A549 (cell line): Measurements from ENCODE around the gene PTPRN2. TPM values are rescaled to one million over a fixed set of nuclear protein-coding genes. Genes with fewer than 3 reads are reported as not detected.

Source experiments
- ATAC-seq, 2 experiments: fragments of 200-7000 bp in 1 of 2; fragments of >200 bp in 1 of 2; cut with Nextera tagmentation in 1 of 2; cut with Tn5 transposase in 1 of 2; 3 replicates each; pipeline versions ENCODE4 v1.8.0 to v1.9.1; 2018 to 2020; ENCODE audit warnings: mild to moderate bottlenecking in 1 of 2, moderate library complexity in 1 of 2
- CTCF ChIA-PET: fragments of 300-600 bp; sonication (Branson Sonifier 250); formaldehyde crosslinking; extraction: SDS; loops from one replicate; lab custom pipeline; 2021; ENCODE audit warnings: antibody characterized with exemption, inconsistent platforms; lab: Yijun Ruan, JAX
- POLR2A ChIA-PET: fragments of 350-600 bp; formaldehyde crosslinking; extraction: SDS; loops from one replicate; lab custom pipeline; 2021; ENCODE audit warnings: antibody characterized with exemption, inconsistent platforms; lab: Yijun Ruan, JAX
- DNase-seq, 2 experiments: peaks; one replicate each; pipeline versions ENCODE4 v3.0.0 to v3.0.0-alpha.2; 2011 to 2016; ENCODE audit warnings: low read depth in 1 of 2, low spot score in 1 of 2
- FAIRE-seq: peaks from 2 replicates; lab custom pipeline; 2011; peaks lifted over from hg19 to GRCh38; lab: Jason Lieb, UNC
- H3K27ac ChIP-seq, 2 experiments: fragments of >200 bp; sonication (Bioruptor Twin); formaldehyde crosslinking; 3 replicates each; pipeline ENCODE4 v1.5.1; 2016 to 2017
- H3K4me1 ChIP-seq: fragments of >200 bp; sonication (Bioruptor Twin); formaldehyde crosslinking; 3 replicates; pipeline ENCODE4 v1.6.1; 2016
- H3K4me2 ChIP-seq: fragments of >200 bp; sonication (Bioruptor Twin); formaldehyde crosslinking; 3 replicates; pipeline ENCODE4 v1.6.1; 2016
- H3K4me3 ChIP-seq: fragments of >200 bp; sonication (Bioruptor Twin); formaldehyde crosslinking; 3 replicates; pipeline ENCODE4 v1.5.1; 2016
- H3K9me3 ChIP-seq: fragments of >200 bp; sonication (Bioruptor Twin); formaldehyde crosslinking; 3 replicates; pipeline ENCODE4 v1.6.1; 2016
- CEBPB ChIP-seq, 2 experiments: fragments of >200 bp in 1 of 2; sonication (Bioruptor Twin) in 1 of 2; formaldehyde crosslinking in 1 of 2; IDR thresholded peaks; 2 replicates each; pipeline ENCODE4 v1.6.1; 2012 to 2016
- CHD2 ChIP-seq: fragments of 150-350 bp; IDR thresholded peaks from 2 replicates; pipeline ENCODE4 v1.6.1; 2014; ENCODE audit warnings: low read length; ENCODE audit not compliant: partially characterized antibody
- CHD4 ChIP-seq: fragments of 200-600 bp; sonication (generic); IDR thresholded peaks from 2 replicates; pipeline ENCODE4 v1.6.1; 2016; ENCODE audit warnings: antibody characterized with exemption, mild to moderate bottlenecking, borderline replicate concordance
- EHMT2 ChIP-seq: fragments of 200-600 bp; sonication (generic); IDR thresholded peaks from 2 replicates; pipeline ENCODE4 v1.6.1; 2016; ENCODE audit warnings: antibody characterized with exemption, low read depth, mild to moderate bottlenecking, moderate library complexity
- EP300 ChIP-seq, 2 experiments: fragments of >200 bp; sonication (Bioruptor Twin); formaldehyde crosslinking; IDR thresholded peaks; 2 replicates in 1 of 2; 3 replicates in 1 of 2; pipeline ENCODE4 v1.6.1; 2016 to 2017
- FOSL2 ChIP-seq, 2 experiments: fragments of 450-650 bp in 1 of 2; fragments of >200 bp in 1 of 2; sonication (Bioruptor Twin) in 1 of 2; formaldehyde crosslinking; IDR thresholded peaks; 2 replicates each; pipeline versions ENCODE4 v1.5.0 to v1.6.1; 2016 to 2020; ENCODE audit warnings: mild to moderate bottlenecking in 1 of 2, moderate library complexity in 1 of 2
- GATA3 ChIP-seq: IDR thresholded peaks from 2 replicates; pipeline ENCODE4 v1.6.1; 2012; ENCODE audit warnings: borderline replicate concordance
- HES2 ChIP-seq: fragments of >200 bp; sonication (Bioruptor Twin); formaldehyde crosslinking; IDR thresholded peaks from 2 replicates; pipeline ENCODE4 v1.6.1; 2016
- KDM1A ChIP-seq: fragments of 200-600 bp; sonication (generic); IDR thresholded peaks from 2 replicates; pipeline ENCODE4 v1.6.1; 2016; ENCODE audit warnings: low read depth, mild to moderate bottlenecking
- KDM5A ChIP-seq: fragments of 200-600 bp; sonication (generic); IDR thresholded peaks from 2 replicates; pipeline ENCODE4 v1.6.1; 2016; ENCODE audit warnings: antibody characterized with exemption, mild to moderate bottlenecking
- MYC ChIP-seq: IDR thresholded peaks from 2 replicates; pipeline ENCODE4 v1.6.1; 2012; ENCODE audit warnings: mild to moderate bottlenecking, inconsistent platforms, low read length, improper control_type of control experiment, borderline replicate concordance
- NPAS2 ChIP-seq: fragments of 250-450 bp; sonication (Bioruptor Pico); IDR thresholded peaks from 2 replicates; pipeline ENCODE4 v1.8.0; 2022; ENCODE audit warnings: mild to moderate bottlenecking, moderate library complexity, borderline replicate concordance
- PHF8 ChIP-seq: fragments of 200-600 bp; sonication (generic); IDR thresholded peaks from 2 replicates; pipeline ENCODE4 v1.6.1; 2016; ENCODE audit warnings: low read depth, mild to moderate bottlenecking, antibody characterized with exemption, moderate library complexity, borderline replicate concordance
- POLR2A ChIP-seq: IDR thresholded peaks from 2 replicates; pipeline ENCODE4 v1.6.1; 2012; ENCODE audit warnings: mild to moderate bottlenecking, low read length
- POLR2AphosphoS2 ChIP-seq: conservative IDR thresholded peaks from 2 replicates; pipeline ENCODE4 v1.6.1; 2012; ENCODE audit warnings: low read length, improper control_type of control experiment, inconsistent platforms
- RARB ChIP-seq: fragments of 250-450 bp; sonication (Bioruptor Pico); IDR thresholded peaks from 2 replicates; pipeline ENCODE4 v1.8.0; 2021; ENCODE audit warnings: mild to moderate bottlenecking, moderate library complexity
- REST ChIP-seq: fragments of 200-600 bp; sonication (generic); IDR thresholded peaks from 2 replicates; pipeline ENCODE4 v1.6.1; 2016; ENCODE audit warnings: antibody characterized with exemption, mild to moderate bottlenecking, moderate library complexity
- RFX5 ChIP-seq: fragments of 450-650 bp; IDR thresholded peaks from 2 replicates; pipeline ENCODE4 v1.7.1; 2014; ENCODE audit warnings: antibody characterized with exemption, mild to moderate bottlenecking, moderate library complexity
- USF2 ChIP-seq: fragments of 450-650 bp; IDR thresholded peaks from 2 replicates; pipeline ENCODE4 v1.6.1; 2014; ENCODE audit warnings: antibody characterized with exemption
- ZC3H11A ChIP-seq: fragments of 450-650 bp; IDR thresholded peaks from 2 replicates; pipeline ENCODE4 v1.6.1; 2014; ENCODE audit warnings: antibody characterized with exemption, mild to moderate bottlenecking
- ZNF302 ChIP-seq: fragments of 250-450 bp; sonication (Bioruptor Pico); IDR thresholded peaks from 2 replicates; pipeline ENCODE4 v1.9.0; 2021; ENCODE audit warnings: inconsistent platforms, mild to moderate bottlenecking, moderate library complexity
- ZSCAN20 ChIP-seq: fragments of 250-450 bp; sonication (Bioruptor Pico); IDR thresholded peaks from 2 replicates; pipeline ENCODE4 v1.8.0; 2022; ENCODE audit warnings: mild to moderate bottlenecking, moderate library complexity
- WGBS: methylation state at CpG from one replicate; pipeline ENCODE4 v1.1.6; 2017; ENCODE audit errors: missing lambda C conversion rate; 5-methylcytosine and 5-hydroxymethylcytosine counted together
- polyA plus RNA-seq, 4 experiments: library from polyadenylated mRNA; depleted of rRNA in 3 of 4; stranded (reverse); fragments of >200 nt; fragmentation: RNase III in 1 of 4; extraction: RNeasy Plus Mini Kit Qiagen cat#74134 plus additional on column Dnase treatment in 1 of 4; gene quantifications; 2 replicates in 3 of 4; 3 replicates in 1 of 4; pipeline ENCODE4 v1.2.3, GENCODE V29; 2011 to 2017
- TF ChIP-seq, protein P1 (sequence below): IDR thresholded peaks from 2 replicates; pipeline ENCODE4 v1.6.1; 2012; ENCODE audit warnings: low read depth, borderline replicate concordance

The PTPRN2 gene
- polyA plus RNA-seq, 2 of the 4 experiments (the other 2 are of a cell fraction): 0.41 to 1.2 TPM

DNA sequence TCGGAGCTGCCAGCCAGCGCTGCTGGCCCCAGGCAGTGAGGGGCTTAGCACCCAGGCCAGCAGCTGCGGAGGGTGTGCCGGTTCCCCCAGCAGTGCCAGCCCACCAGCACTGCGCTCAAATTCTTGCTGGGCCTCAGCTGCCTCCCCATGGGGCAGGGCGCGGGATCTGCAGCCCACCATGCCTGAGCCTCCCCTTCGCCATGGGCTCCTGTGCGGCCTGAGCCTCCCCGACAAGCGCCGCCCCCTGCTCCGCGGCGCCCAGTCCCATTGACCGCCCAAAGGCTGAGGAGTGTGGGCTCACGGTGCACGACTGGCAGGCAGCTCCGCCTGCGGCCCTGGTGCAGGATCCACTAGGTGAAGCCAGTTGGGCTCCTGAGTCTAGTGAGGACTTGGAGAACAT is 525.0 kb downstream of the PTPRN2 start:
- Histone ChIP-seq H3K4me1 (no peaks in the 10 kb centered on the region), H3K9me3 (peaks cover 10% of the 10 kb centered on the region; the same call in 1 of the 3 replicates), H3K4me3 (no peak overlapping the region), H3K27ac (no peak overlapping the region), H3K4me2 (no peak overlapping the region)
- CTCF ChIA-PET: interaction anchor here (0.6 to 1.2 kb wide), 3 partner anchors 24 to 551 kb away, joined by 3 read pairs; no protein-coding TSS in a partner anchor
- POLR2A ChIA-PET: no interaction called here
- WGBS: 53% methylated on average over 12 of the region's 20 CpGs
- FAIRE-seq (no peak), ATAC-seq (no peak), DNase-seq (no peak)
- TF ChIP-seq GATA3 (no peak), RARB (no peak), MYC (no peak), RFX5 (no peak), FOSL2 (IDR thresholded peaks at IDR 0.05) (no peak), FOSL2 (CRISPR knock-in tag; IDR thresholded peaks at IDR 0.05) (no peak), REST (no peak), NPAS2 (CRISPR knock-in tag) (no peak), ZNF302 (CRISPR knock-in tag) (no peak), POLR2AphosphoS2 (no peak), HES2 (no peak), ZC3H11A (no peak), KDM5A (no peak)
- TF ChIP-seq, protein P1, sequence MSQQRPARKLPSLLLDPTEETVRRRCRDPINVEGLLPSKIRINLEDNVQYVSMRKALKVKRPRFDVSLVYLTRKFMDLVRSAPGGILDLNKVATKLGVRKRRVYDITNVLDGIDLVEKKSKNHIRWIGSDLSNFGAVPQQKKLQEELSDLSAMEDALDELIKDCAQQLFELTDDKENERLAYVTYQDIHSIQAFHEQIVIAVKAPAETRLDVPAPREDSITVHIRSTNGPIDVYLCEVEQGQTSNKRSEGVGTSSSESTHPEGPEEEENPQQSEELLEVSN: no peak

DNA sequence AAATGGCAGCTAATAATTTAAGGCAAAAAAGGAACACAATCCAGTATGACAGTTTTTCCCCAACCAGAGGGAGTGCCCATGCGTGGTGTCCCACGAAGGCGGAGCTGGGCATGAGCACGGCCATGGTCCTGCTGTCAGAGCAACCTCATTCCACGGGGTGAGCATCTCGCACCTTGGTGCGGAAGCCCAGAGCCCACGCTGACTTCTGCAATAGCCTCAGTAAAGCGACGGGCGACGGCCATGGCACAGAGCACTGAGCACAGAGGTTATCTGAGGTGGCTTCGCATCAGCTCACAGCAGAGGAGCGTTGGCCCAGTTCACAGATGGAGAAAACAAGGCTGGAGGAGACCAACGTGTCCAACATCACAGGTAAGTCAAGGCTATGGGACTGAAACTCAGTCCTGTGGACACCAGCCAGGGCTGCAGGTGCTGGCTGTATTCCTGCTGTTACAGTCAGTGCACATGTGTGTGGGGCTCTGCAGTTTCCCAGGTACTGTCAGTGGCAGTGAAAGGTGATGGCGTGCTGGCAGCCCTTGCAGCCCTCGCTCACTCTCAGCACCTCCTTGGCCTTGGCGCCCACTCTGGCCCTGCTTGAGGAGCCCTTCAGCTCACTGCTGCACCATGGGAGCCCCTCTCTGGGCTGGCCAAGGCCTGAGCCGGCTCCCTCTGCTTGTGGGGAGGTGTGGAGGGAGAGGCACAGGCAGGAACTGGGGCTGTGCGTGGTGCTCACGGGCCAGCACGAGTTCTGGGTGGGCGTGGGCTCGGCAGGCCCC is 525.6 kb downstream of the PTPRN2 start:
- 32% methylated on average over 20 of the region's 24 CpGs for WGBS
- H3K9me3 ChIP-seq: peaks cover 10% of the 10 kb centered on the region; the same call in 1 of the 3 replicates
- FAIRE-seq: no peak
- H3K4me1 ChIP-seq: no peaks in the 10 kb centered on the region
- H3K4me2 ChIP-seq: no peak overlapping the region
- H3K27ac ChIP-seq: no peak overlapping the region
- ChIA-PET POLR2A (no interaction called here), CTCF (interaction anchor here (0.9 to 1.2 kb wide), 2 partner anchors 24 to 292 kb away, joined by 3 read pairs; no protein-coding TSS in a partner anchor)
- no peak for TF ChIP-seq CHD2
- TF ChIP-seq EP300 (IDR thresholded peaks at IDR 0.05): no peak
- no peak for TF ChIP-seq CHD4
- TF ChIP-seq CEBPB (IDR thresholded peaks at IDR 0.05): no peak
- TF ChIP-seq ZSCAN20: no peak
- TF ChIP-seq KDM1A: no peak
- TF ChIP-seq EHMT2: no peak
- no peak for TF ChIP-seq USF2
- no peak for TF ChIP-seq PHF8
- no peak for TF ChIP-seq POLR2A
- TF ChIP-seq POLR2AphosphoS2: no peak
- ATAC-seq: no peak
- DNase-seq: no peak
- H3K4me3 ChIP-seq: no peak overlapping the region
